Activated T-helper 17 cell treated with anti-CD3 and anti-CD28 coated beads, Interleukin-2, amount 50 U/mL, for 72 hours (primary cell): Measurements from ENCODE around the gene PLCB4. TPM values are rescaled to one million over a fixed set of nuclear protein-coding genes. Genes with fewer than 3 reads are reported as not detected.
A peak's percentile ranks its signal among the peaks of the same experiment; 100 is the strongest.

Source experiments
- ATAC-seq: fragments of 150-1000 bp; cut with Tn5 transposase; replicated peaks from 2 replicates; pipeline ENCODE4 v1.10.0; 2021; ENCODE audit warnings: mild to moderate bottlenecking, moderate library complexity
- H3K27ac Mint-ChIP-seq: one replicate; pipeline ENCODE4 v1.8.0; 2022; ENCODE audit warnings: mixed read lengths
- H3K27me3 Mint-ChIP-seq: one replicate; pipeline ENCODE4 v1.8.0; 2022; ENCODE audit warnings: mixed read lengths
- H3K36me3 Mint-ChIP-seq: one replicate; pipeline ENCODE4 v1.8.0; 2022; ENCODE audit warnings: low read depth, mild to moderate bottlenecking, mixed read lengths
- H3K4me1 Mint-ChIP-seq: one replicate; pipeline ENCODE4 v1.8.0; 2022; ENCODE audit warnings: mixed read lengths
- H3K4me3 Mint-ChIP-seq: one replicate; pipeline ENCODE4 v1.8.0; 2022; ENCODE audit warnings: mild to moderate bottlenecking, mixed read lengths
- H3K9me3 Mint-ChIP-seq: one replicate; pipeline ENCODE4 v1.8.0; 2022; ENCODE audit warnings: mixed read lengths
- total RNA-seq, 2 donors: library from RNA; stranded (reverse); gene quantifications; one replicate each; pipeline ENCODE4 v1.2.3, GENCODE V29; 2022

PLCB4 gene
- total RNA-seq, 2 donors from 2014 or later, result not detected

DNA sequence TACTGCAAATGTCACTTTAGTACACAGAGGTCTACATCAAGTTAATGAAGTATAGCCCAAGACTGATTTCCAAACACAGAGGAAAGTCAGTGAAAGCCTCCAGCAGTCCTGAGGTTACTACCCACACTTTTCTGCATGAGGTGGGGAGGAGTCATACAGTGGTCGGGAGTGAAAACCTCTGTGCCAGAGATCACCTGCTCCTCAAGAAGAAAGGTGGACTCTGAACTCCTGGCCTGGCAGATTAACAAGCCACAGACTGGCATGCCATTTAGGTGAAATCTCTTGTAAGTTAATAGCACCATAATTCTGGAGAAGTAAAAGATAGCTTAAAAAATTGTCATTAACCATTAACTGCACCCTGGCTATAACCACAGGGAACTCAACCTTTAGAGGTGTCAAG is 320.5 kb downstream of the PLCB4 start:
- Mint-ChIP-seq H3K36me3 (no peaks in the 10 kb centered on the region), H3K4me3 (no peak overlapping the region), H3K9me3 (no peaks in the 10 kb centered on the region), H3K27me3 (no peaks in the 10 kb centered on the region), H3K27ac (no peak overlapping the region), H3K4me1 (no peaks in the 10 kb centered on the region)
- no peak for ATAC-seq

- no peaks in the 10 kb centered on the region for H3K36me3 Mint-ChIP-seq
- ATAC-seq, result no peak
- no peaks in the 10 kb centered on the region for H3K4me1 Mint-ChIP-seq
- H3K4me3 Mint-ChIP-seq, result no peak overlapping the region
- H3K27ac Mint-ChIP-seq, result no peak overlapping the region
- no peaks in the 10 kb centered on the region for H3K27me3 Mint-ChIP-seq
- H3K9me3 Mint-ChIP-seq, result no peaks in the 10 kb centered on the region
Observed at GRCh38 chr20:9390441-9390840, 321.6 kb downstream of the PLCB4 start.

DNA sequence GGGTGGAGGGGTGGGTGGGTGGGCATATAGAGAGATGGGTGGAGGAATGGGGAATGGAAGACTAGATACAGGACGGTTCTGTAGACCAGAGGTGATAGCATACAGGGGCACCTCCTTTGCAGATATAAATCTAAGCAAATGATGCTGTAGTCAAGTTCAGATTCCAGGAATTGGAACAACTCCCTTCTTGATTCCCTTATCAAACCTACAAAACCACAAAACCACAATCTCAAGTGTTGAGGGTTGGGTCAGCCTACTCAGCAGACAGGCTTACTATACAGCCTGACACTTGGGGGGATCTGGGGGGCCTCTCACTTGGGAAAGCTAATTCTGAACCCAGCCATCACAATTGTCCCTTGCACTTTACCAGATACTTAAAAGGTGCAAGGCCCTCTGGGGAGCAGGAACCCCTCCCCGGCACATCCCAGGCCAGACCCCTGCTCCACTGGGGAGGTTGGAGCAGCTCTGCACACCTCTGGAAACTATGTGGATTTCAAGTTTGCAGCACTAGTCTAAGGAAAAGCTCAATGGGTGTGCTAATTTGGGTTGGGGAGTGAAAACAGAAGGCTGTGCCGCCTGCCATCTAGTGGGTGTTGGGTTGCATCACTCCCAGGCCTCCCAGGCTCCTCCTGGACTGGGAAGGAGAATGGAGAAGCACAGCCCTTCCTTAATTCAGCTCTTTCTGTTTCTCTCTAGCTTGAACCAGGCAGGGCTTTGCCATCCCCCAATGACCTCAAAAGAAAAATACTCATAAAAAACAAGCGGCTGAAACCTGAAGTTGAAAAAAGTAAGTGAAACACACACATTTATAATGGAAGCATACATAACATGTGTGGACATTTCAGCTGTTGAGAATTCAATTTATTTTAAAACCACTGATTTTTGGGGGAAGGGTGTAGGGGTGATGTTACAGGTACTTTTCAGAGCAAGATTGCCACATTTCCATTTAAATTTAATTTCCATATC is 324.3 kb downstream of the PLCB4 start:
- Mint-ChIP-seq H3K9me3 (no peaks in the 10 kb centered on the region), H3K4me1 (no peaks in the 10 kb centered on the region), H3K36me3 (no peaks in the 10 kb centered on the region), H3K27ac (no peak overlapping the region), H3K27me3 (no peaks in the 10 kb centered on the region), H3K4me3 (no peak overlapping the region)
- ATAC-seq, result no peak

GRCh38 chr20:9395971-9396370 is 327.1 kb downstream of the PLCB4 start:
- Mint-ChIP-seq H3K4me1 (no peaks in the 10 kb centered on the region), H3K9me3 (no peaks in the 10 kb centered on the region), H3K27me3 (peaks cover 3% of the 10 kb centered on the region), H3K27ac (no peak overlapping the region), H3K36me3 (no peaks in the 10 kb centered on the region), H3K4me3 (no peak overlapping the region)
- ATAC-seq, result no peak

DNA sequence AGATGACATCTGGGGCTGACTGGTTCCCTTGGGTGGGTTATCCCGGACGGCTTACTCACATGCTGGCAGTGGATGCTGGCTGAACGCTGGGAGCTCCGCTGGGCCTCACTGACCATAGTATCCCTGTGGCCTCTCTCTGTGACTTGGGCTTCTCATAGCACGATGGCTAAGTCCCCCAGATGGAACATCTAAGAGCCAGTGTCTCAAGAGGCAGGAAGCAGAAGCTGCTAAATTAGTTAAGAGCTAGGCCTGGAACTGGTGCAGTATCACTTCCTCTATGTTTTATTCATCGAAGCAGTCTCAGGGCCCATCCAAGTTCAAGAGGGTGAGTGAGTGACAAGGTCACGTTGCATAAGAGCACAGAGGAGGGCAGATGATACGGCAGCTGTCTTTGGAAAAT is 329.0 kb downstream of the PLCB4 start:
- H3K4me3 Mint-ChIP-seq, result no peak overlapping the region
- H3K9me3 Mint-ChIP-seq, result no peaks in the 10 kb centered on the region
- peaks cover 3% of the 10 kb centered on the region for H3K27me3 Mint-ChIP-seq
- no peaks in the 10 kb centered on the region for H3K4me1 Mint-ChIP-seq
- H3K36me3 Mint-ChIP-seq, result no peaks in the 10 kb centered on the region
- ATAC-seq, result no peak
- H3K27ac Mint-ChIP-seq, result no peak overlapping the region

DNA sequence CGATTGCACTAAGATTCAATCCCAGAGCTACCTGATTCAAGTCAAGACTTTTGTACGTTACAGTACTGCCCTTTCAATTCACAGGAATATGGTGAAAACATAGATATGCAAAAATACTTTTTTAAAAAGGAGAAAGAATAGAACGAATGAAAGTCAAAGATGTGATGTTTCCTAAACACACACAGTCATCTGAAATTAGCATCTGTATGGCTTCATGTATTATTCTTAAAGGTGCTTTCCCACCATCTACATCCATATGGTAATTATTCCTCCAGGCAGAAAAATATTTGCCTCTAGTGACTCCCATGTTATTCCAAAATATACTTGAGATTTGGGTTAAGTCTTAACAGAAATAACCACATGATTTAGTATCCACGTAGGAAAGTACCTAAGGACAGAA is 330.0 kb downstream of the PLCB4 start:
- Mint-ChIP-seq H3K9me3 (no peaks in the 10 kb centered on the region), H3K27me3 (peaks cover 3% of the 10 kb centered on the region), H3K36me3 (no peaks in the 10 kb centered on the region), H3K27ac (no peak overlapping the region), H3K4me3 (no peak overlapping the region), H3K4me1 (no peaks in the 10 kb centered on the region)
- ATAC-seq, result no peak

DNA sequence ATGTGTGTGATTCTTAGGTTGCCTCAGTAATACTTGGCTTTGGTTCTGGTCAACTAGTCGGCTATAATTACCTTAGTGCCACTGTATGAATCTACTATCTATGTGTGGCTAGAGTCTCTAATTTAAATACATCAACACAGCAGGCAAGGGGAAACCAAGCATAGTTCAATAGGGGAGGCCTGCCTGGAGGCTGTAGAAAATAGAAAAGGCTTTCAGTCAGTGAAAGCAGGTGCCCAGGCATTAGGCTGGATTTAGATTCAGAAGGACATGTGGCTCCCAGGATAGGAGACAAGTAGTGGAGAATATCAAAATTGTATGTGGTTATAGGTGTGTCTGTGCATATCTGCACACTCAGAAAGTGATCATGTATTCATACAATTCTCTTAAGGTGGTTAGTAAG is 330.4 kb downstream of the PLCB4 start:
- Mint-ChIP-seq H3K9me3 (no peaks in the 10 kb centered on the region), H3K27ac (no peak overlapping the region), H3K4me3 (no peak overlapping the region), H3K36me3 (no peaks in the 10 kb centered on the region), H3K4me1 (no peaks in the 10 kb centered on the region), H3K27me3 (peaks cover 3% of the 10 kb centered on the region)
- no peak for ATAC-seq

DNA sequence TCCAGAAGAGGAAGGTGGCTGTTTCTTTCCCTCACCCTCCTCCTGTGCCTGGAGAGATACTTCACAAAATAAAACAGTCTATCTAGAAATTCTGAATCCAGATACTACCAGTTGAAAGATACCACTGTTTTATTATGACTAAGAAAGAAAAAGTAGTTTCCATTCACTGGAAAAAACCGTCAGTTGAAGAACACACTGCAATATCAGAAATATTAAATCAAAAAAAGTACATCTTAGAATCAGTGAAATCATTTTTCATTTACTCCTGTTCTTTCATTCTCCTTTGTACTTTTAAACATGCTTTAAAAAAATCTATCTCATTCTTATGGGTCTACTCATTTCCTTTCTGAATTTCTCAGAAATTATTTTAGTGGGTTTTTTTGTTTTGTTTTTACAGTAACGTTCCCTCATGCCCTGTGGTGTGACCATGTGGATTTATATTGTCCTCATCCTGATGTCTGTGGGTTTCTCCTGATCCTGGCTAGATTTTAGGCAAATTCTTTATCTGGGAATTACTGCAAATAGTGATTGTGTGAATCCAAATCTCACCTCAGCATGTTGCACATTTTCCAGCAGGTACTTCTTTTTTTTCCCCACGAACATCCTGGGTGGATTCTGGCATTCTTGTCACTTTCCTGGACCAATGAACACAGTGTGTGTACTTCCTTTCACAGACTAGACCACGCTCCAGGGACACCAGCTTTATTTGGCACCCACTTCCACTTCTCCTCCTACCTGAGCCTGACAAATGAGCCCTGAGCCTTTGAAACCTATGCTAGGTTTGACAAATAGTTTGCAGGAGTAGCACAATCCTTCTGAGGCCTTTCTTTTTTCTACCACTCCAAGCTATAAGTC is 331.5 kb downstream of the PLCB4 start:
- H3K9me3 Mint-ChIP-seq, result no peaks in the 10 kb centered on the region
- no peaks in the 10 kb centered on the region for H3K4me1 Mint-ChIP-seq
- no peaks in the 10 kb centered on the region for H3K36me3 Mint-ChIP-seq
- no peak for ATAC-seq
- H3K4me3 Mint-ChIP-seq, result no peak overlapping the region
- peaks cover 3% of the 10 kb centered on the region for H3K27me3 Mint-ChIP-seq
- no peak overlapping the region for H3K27ac Mint-ChIP-seq

- no peak for ATAC-seq
- Mint-ChIP-seq H3K4me1 (no peaks in the 10 kb centered on the region), H3K27ac (no peak overlapping the region), H3K4me3 (no peak overlapping the region), H3K36me3 (no peaks in the 10 kb centered on the region), H3K27me3 (peaks cover 3% of the 10 kb centered on the region), H3K9me3 (no peaks in the 10 kb centered on the region)
Observed at GRCh38 chr20:9401371-9401770, 332.5 kb downstream of the PLCB4 start.

DNA sequence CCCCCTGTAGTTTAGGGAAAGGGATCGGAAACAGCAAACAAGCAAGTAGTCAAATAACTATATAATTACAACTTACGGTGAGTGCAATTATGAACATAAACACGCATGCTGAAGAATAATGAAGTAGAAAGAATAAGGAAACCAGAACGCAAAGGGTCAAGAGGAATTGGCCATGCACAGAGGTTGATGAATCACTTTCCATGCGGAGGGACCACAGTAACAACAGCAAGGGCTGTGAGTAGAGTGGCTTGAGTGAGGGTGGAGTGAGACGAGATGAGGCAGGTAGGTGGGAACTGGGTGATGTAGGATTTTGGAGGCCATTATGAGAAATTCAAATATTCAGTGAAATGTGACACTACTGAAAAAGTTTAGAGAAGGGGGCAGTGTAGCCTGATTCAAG is 333.3 kb downstream of the PLCB4 start:
- Mint-ChIP-seq H3K36me3 (no peaks in the 10 kb centered on the region), H3K4me1 (no peaks in the 10 kb centered on the region), H3K27me3 (peaks cover 3% of the 10 kb centered on the region), H3K9me3 (no peaks in the 10 kb centered on the region), H3K4me3 (no peak overlapping the region), H3K27ac (no peak overlapping the region)
- ATAC-seq, result no peak

- no peak overlapping the region for H3K27ac Mint-ChIP-seq
- no peak overlapping the region for H3K4me3 Mint-ChIP-seq
- no peak for ATAC-seq
- H3K9me3 Mint-ChIP-seq, result no peaks in the 10 kb centered on the region
- no peaks in the 10 kb centered on the region for H3K36me3 Mint-ChIP-seq
- no peaks in the 10 kb centered on the region for H3K4me1 Mint-ChIP-seq
- H3K27me3 Mint-ChIP-seq, result peaks cover 3% of the 10 kb centered on the region
Observed at GRCh38 chr20:9402546-9402945, 333.7 kb downstream of the PLCB4 start.

- Mint-ChIP-seq H3K36me3 (no peaks in the 10 kb centered on the region), H3K9me3 (no peaks in the 10 kb centered on the region), H3K4me1 (no peaks in the 10 kb centered on the region), H3K27me3 (peaks cover 3% of the 10 kb centered on the region), H3K27ac (no peak overlapping the region), H3K4me3 (no peak overlapping the region)
- no peak for ATAC-seq
Observed at GRCh38 chr20:9403448-9403847, 334.6 kb downstream of the PLCB4 start.

DNA sequence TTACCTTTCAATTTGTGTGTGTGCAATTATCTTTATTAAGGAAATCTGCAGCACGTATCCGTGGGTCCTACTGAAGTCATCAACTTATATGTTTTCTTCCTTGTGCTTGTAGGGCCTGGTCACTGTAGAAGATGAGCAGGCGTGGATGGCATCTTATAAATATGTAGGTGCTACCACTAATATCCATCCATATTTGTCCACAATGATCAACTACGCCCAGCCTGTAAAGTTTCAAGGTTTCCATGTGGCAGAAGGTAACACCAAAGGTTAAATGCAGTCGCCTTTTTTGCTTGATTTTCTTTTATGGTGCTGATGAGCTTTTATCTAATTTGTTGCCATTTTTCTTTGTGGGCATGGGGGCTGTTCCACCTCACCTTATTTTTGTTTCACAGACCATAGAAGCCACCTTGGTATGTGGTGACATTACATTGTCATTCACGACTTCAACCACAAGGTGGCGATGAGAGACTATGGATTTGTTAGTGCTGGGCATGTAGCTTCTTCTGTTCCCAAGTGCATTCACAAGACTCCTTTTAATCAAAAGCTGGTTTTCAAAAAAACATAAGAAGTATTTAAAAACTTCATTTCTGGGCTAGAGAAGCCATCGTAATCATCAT is 339.0 kb downstream of the PLCB4 start:
- no peak overlapping the region for H3K4me3 Mint-ChIP-seq
- no peaks in the 10 kb centered on the region for H3K36me3 Mint-ChIP-seq
- H3K27ac Mint-ChIP-seq, result no peak overlapping the region
- H3K9me3 Mint-ChIP-seq, result no peaks in the 10 kb centered on the region
- ATAC-seq, result peak; percentile 56
- H3K4me1 Mint-ChIP-seq, result no peaks in the 10 kb centered on the region
- no peaks in the 10 kb centered on the region for H3K27me3 Mint-ChIP-seq

- Mint-ChIP-seq H3K4me3 (no peak overlapping the region), H3K36me3 (no peaks in the 10 kb centered on the region), H3K9me3 (no peaks in the 10 kb centered on the region), H3K4me1 (no peaks in the 10 kb centered on the region), H3K27ac (no peak overlapping the region), H3K27me3 (no peaks in the 10 kb centered on the region)
- ATAC-seq, result no peak
Observed at GRCh38 chr20:9408422-9409300, 339.8 kb downstream of the PLCB4 start.
